HG02852 (cell line): Measurements from ENCODE around the gene CCDC38.
"Not testable (repeated sequence)": the region's sequence is repeated elsewhere in the genome, so short reads cannot be mapped to it uniquely, and the experiment has no call there.

Experiments used
- ATAC-seq: cut with Tn5 transposase; IDR thresholded peaks from one replicate; pipeline ENCODE4 v1.9.1; 2021; ENCODE audit warnings: mild to moderate bottlenecking, moderate library complexity; ENCODE audit not compliant: unreplicated experiment

CCDC38 gene

GRCh38 chr12:95942524-95943329, at the start of gene CCDC38:
Gene CCDC38, minus strand, starts transcription at chr12:95942614. Its CDS starts 6,105 bp downstream, at chr12:95936509.
- ATAC-seq: peak; percentile 98

GRCh38 chr12:95990136-95990535, 47.7 kb upstream of the CCDC38 start:
- ATAC-seq: no peak

GRCh38 chr12:95989504-95990123, 47.2 kb upstream of the CCDC38 start:
- no peak for ATAC-seq

- ATAC-seq: no peak
Measured at GRCh38 chr12:95988506-95989275, 46.3 kb upstream of the CCDC38 start.

GRCh38 chr12:95986635-95987570, 44.5 kb upstream of the CCDC38 start:
- ATAC-seq: no peak

GRCh38 chr12:95984682-95985081, 42.3 kb upstream of the CCDC38 start:
- no peak for ATAC-seq

- no peak for ATAC-seq
Measured at GRCh38 chr12:95982602-95983001, 40.2 kb upstream of the CCDC38 start.

GRCh38 chr12:95980437-95980836, 38.0 kb upstream of the CCDC38 start:
- ATAC-seq: no peak

GRCh38 chr12:95978774-95979173, 36.4 kb upstream of the CCDC38 start:
- no peak for ATAC-seq

- ATAC-seq: no peak
Measured at GRCh38 chr12:95978351-95978750, 35.9 kb upstream of the CCDC38 start.

GRCh38 chr12:95977764-95978305, 35.4 kb upstream of the CCDC38 start:
- no peak for ATAC-seq

GRCh38 chr12:95976416-95976832, 34.0 kb upstream of the CCDC38 start:
- ATAC-seq: no peak

- ATAC-seq: no peak
Measured at GRCh38 chr12:95975491-95975890, 33.1 kb upstream of the CCDC38 start.

GRCh38 chr12:95974358-95974757, 31.9 kb upstream of the CCDC38 start:
- ATAC-seq: no peak

GRCh38 chr12:95972832-95973456, 30.5 kb upstream of the CCDC38 start:
- no peak for ATAC-seq

GRCh38 chr12:95970905-95971304, 28.5 kb upstream of the CCDC38 start:
- ATAC-seq: no peak

- not testable (repeated sequence) for ATAC-seq
Measured at GRCh38 chr12:95969116-95969515, 26.7 kb upstream of the CCDC38 start.

GRCh38 chr12:95967301-95967700, 24.9 kb upstream of the CCDC38 start:
- ATAC-seq: no peak

GRCh38 chr12:95966287-95966870, 24.0 kb upstream of the CCDC38 start:
- no peak for ATAC-seq
